Osteoblast (primary cell): ENCODE data around the gene DAPK1. TPM values are rescaled to one million over a fixed set of nuclear protein-coding genes. Genes with fewer than 3 reads are reported as not detected.

ENCODE experiments used
- DNase-seq: peaks from one replicate; pipeline ENCODE4 v3.0.0; 2011; ENCODE audit warnings: low spot score, mixed read lengths; ENCODE audit not compliant: insufficient read length; ENCODE audit errors: missing footprints
- H2AFZ ChIP-seq: 2 replicates; pipeline ENCODE4 v1.6.0; 2011; ENCODE audit warnings: mild to moderate bottlenecking, low read length
- H3K27ac ChIP-seq: 2 replicates; pipeline ENCODE4 v1.5.1; 2011; ENCODE audit warnings: mild to moderate bottlenecking, low read depth, low read length, moderate library complexity
- H3K27me3 ChIP-seq: 2 replicates; pipeline ENCODE4 v1.6.0; 2012; ENCODE audit warnings: mild to moderate bottlenecking, control low read depth, inconsistent platforms, low read length, moderate library complexity; ENCODE audit not compliant: insufficient read depth
- H3K36me3 ChIP-seq: 2 replicates; pipeline ENCODE4 v1.5.1; 2011; ENCODE audit warnings: mild to moderate bottlenecking, low read length, control low read depth, moderate library complexity; ENCODE audit not compliant: insufficient read depth
- H3K4me1 ChIP-seq: 2 replicates; pipeline ENCODE4 v1.5.1; 2011; ENCODE audit warnings: mild to moderate bottlenecking, low read length, control low read depth, moderate library complexity; ENCODE audit not compliant: insufficient read depth
- H3K4me2 ChIP-seq: 2 replicates; pipeline ENCODE4 v1.6.0; 2011; ENCODE audit warnings: mild to moderate bottlenecking, low read length; ENCODE audit not compliant: insufficient read depth
- H3K4me3 ChIP-seq: fragments of 200-600 bp; sonication (generic); 3 replicates; pipeline ENCODE4 v1.5.1; 2012; ENCODE audit warnings: mild to moderate bottlenecking, low read length, inconsistent platforms; ENCODE audit not compliant: insufficient read depth
- H3K79me2 ChIP-seq: 2 replicates; pipeline ENCODE4 v1.6.0; 2012; ENCODE audit warnings: mild to moderate bottlenecking, low read length, control low read depth, inconsistent platforms; ENCODE audit not compliant: insufficient read depth
- H3K9me3 ChIP-seq: 2 replicates; pipeline ENCODE4 v1.5.1; 2011; ENCODE audit warnings: low read depth, low read length, control low read depth
- H4K20me1 ChIP-seq: 2 replicates; pipeline ENCODE4 v1.6.0; 2012; ENCODE audit warnings: mild to moderate bottlenecking, low read length, control low read depth; ENCODE audit not compliant: insufficient read depth
- CTCF ChIP-seq: IDR thresholded peaks from 2 replicates; pipeline ENCODE4 v1.5.1; 2011; ENCODE audit warnings: mild to moderate bottlenecking, low read depth, low read length, moderate library complexity; ENCODE audit errors: extremely low read depth
- total RNA-seq: library from RNA; depleted of rRNA; stranded (reverse); fragments of >200 nt; gene quantifications from 2 replicates; pipeline ENCODE4 v1.2.3, GENCODE V29; 2012

The DAPK1 gene
- total RNA-seq, 1 donor: 55.4 TPM

- Histone ChIP-seq H3K27me3 (no peaks in the 10 kb centered on the region), H2AFZ (no peak overlapping the region), H3K79me2 (no peaks in the 10 kb centered on the region), H3K4me1 (no peaks in the 10 kb centered on the region), H3K4me2 (no peak overlapping the region), H3K27ac (no peak overlapping the region), H3K4me3 (no peak overlapping the region), H3K9me3 (no peaks in the 10 kb centered on the region), H4K20me1 (no peaks in the 10 kb centered on the region), H3K36me3 (no peaks in the 10 kb centered on the region)
- DNase-seq: no peak
- TF ChIP-seq CTCF: no peak
Observed at GRCh38 chr9:87696641-87697040, 199.0 kb downstream of the DAPK1 start.

- Histone ChIP-seq H3K27me3 (no peaks in the 10 kb centered on the region), H3K36me3 (no peaks in the 10 kb centered on the region), H2AFZ (no peak overlapping the region), H3K9me3 (no peaks in the 10 kb centered on the region), H3K4me1 (no peaks in the 10 kb centered on the region), H3K79me2 (no peaks in the 10 kb centered on the region), H3K27ac (no peak overlapping the region), H4K20me1 (no peaks in the 10 kb centered on the region), H3K4me3 (no peak overlapping the region), H3K4me2 (no peak overlapping the region)
- DNase-seq: no peak
- TF ChIP-seq CTCF: no peak
Observed at GRCh38 chr9:87698069-87698809, 200.6 kb downstream of the DAPK1 start.

GRCh38 chr9:87699835-87700234 is 202.2 kb downstream of the DAPK1 start:
- no peaks in the 10 kb centered on the region for H3K36me3 ChIP-seq
- no peak overlapping the region for H2AFZ ChIP-seq
- DNase-seq: no peak
- H3K79me2 ChIP-seq: no peaks in the 10 kb centered on the region
- no peak overlapping the region for H3K4me2 ChIP-seq
- H4K20me1 ChIP-seq: no peaks in the 10 kb centered on the region
- H3K9me3 ChIP-seq: no peaks in the 10 kb centered on the region
- no peaks in the 10 kb centered on the region for H3K27me3 ChIP-seq
- no peak for TF ChIP-seq CTCF
- H3K4me1 ChIP-seq: no peaks in the 10 kb centered on the region
- no peak overlapping the region for H3K27ac ChIP-seq
- no peak overlapping the region for H3K4me3 ChIP-seq

GRCh38 chr9:87701491-87701890 is 203.8 kb downstream of the DAPK1 start:
- Histone ChIP-seq H3K9me3 (no peaks in the 10 kb centered on the region), H3K79me2 (no peaks in the 10 kb centered on the region), H3K4me2 (no peak overlapping the region), H4K20me1 (no peaks in the 10 kb centered on the region), H3K27ac (no peak overlapping the region), H3K4me3 (no peak overlapping the region), H2AFZ (no peak overlapping the region), H3K36me3 (no peaks in the 10 kb centered on the region), H3K27me3 (no peaks in the 10 kb centered on the region), H3K4me1 (no peaks in the 10 kb centered on the region)
- TF ChIP-seq CTCF: no peak
- DNase-seq: no peak
